ENCODE results near the gene ZNF302.

- no peak for TF ChIP-seq CTCF (IDR thresholded peaks at IDR 0.05; ENCODE audit: insufficient read depth, low read depth, low read length)
- TF ChIP-seq EZH2 (IDR thresholded peaks at IDR 0.05; ENCODE audit: insufficient read depth, low read length) = no peak
Observed at GRCh38 chr19:34662919-34663318, 14.6 kb upstream of the ZNF302 start.
